HG03460 (cell line): ENCODE measurements around the gene POC1B.

Experiments
- ATAC-seq: cut with Tn5 transposase; IDR thresholded peaks from one replicate; pipeline ENCODE4 v1.9.1; 2021; ENCODE audit not compliant: unreplicated experiment

POC1B gene

DNA sequence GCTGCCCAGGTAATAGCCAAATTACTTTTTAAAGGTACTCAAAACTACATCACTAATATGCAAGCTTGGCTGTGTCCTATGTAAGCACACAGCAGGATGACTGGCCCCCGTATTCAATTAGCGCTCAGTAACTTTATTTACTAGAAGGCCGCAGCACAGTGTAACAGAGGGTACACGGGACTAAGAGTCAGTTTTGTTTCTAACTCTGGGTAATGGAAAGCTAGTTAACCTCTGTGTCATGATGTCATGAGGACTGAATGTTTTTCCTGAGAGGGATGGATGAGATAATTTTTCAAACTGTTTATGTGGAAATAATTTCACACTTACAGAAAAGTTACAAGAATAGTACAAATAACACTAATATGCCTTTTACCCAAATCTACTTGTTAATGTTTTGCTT is 28.4 kb downstream of the POC1B start:
- no peak for ATAC-seq

DNA sequence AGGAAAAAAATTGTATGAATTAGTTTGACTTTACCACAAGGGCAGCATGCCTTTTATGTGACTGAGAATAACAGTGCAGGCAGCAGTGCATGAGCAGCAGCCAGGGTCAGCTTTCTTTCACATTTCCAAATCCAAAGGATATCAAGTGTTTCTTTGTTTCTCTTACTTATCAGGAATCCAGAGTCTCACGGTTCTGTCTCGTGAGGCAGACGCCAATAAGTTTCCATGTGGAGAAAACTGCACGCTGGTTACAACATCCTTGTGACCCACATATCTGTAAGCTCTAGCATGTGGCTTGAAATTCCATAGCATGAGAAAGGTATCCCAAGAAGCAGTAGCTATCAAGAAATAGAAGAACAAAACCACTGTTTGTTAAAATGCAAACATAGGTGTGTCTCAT is 28.8 kb downstream of the POC1B start:
- ATAC-seq, result no peak

DNA sequence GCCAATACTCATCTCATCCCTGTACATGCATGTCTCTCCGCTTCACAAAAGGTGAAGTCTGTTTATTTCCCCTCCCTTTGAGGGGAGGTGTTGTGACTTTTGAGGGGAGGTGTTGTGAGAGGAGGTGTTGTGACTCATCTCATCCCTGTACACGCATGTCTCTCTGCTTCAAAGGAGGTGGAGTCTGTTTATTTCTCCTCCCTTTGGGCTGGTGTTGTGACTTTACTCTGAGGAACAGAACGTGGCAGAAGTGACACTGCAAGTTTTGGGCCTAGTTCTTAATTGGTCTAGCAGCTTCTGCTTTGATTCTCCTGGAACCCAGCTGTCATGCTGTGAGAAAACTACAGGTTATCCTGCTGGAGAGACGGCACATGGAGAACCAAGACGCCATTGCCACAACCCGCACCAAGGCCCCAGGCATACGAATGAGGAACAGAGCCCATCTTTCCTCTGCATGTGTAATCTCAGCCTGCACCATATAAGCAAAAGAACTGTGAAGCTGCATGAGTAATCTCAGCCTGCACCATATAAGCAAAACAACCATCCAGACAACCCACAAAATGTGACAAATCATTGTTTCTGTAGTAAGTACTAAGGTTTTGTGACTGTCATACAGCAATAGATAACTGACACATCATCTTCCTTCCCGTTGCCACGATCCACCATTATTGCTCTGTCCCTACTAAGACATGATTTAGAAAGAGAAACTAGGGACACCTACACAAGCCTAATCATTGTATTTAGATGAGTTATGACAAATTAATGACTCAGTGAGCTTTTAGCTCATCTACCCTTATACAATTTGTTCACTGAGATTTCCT is 31.2 kb downstream of the POC1B start:
- peak; percentile 54 for ATAC-seq

DNA sequence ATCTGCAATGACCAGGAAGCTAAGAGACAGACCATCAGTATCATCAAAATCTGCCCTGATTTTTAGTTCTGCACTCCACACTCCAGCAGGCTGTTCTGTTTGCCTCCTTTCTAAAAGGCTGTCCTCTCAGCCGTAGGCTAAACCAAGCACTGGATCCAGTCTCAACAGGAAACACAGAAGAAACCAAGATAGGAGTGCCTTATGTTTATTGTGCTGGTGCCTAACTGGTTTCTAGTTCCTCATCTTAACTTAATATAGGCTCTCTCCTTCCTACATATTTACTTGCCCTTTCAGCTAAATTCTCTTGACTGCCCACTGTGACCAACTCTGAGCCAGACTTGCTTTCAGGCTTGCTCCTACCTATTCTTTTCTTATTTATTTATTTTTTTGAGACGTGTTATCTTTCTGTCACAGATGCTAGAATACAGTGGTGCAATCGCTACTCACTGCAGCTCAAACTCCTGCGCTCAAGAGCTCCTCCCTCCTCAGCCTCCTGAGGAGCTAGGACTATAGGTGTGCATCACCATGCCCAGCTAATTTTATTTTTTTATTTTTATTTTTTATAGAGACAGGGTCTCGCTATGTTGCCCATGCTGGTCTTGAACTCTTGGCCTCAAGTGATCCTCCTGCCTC is 32.1 kb downstream of the POC1B start:
- no peak for ATAC-seq

DNA sequence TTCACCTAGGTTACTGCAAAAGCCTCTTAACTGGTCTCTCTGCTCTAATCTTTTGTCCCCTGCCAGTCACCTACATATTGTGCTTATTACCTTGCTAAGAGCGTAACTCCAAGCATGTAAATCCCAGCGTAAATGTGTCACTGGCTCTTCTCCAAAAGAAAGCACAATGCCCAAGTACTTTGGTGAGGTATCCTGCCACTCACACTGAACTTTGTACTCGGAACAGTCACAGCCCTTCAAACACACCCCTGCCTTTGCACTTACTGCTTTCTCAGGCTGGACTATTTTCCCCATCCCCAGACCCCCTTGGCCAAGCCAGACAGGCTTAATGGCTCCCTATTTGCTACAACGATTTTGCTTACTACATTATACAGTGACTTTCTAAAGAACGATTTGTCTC is 33.0 kb downstream of the POC1B start:
- no peak for ATAC-seq

DNA sequence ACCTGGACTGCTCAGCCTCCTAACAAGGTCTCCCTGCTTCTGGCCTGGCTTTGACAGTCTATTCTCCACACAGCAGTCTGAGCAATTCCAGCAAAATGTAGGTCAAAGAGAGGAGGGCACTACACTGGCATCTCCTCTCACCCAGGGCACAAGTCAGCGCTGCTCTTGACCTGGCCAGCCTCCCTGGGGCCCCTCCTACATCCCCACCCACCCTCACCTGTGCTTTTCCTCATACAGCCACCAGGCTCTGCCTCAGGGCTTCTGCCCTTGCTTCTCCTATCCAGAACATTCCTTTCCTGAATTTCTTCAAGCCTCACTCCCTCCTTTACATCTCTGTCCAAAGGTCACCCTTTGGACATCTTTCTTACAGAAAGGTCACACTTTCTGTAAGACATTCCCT is 34.9 kb downstream of the POC1B start:
- ATAC-seq, result no peak

DNA sequence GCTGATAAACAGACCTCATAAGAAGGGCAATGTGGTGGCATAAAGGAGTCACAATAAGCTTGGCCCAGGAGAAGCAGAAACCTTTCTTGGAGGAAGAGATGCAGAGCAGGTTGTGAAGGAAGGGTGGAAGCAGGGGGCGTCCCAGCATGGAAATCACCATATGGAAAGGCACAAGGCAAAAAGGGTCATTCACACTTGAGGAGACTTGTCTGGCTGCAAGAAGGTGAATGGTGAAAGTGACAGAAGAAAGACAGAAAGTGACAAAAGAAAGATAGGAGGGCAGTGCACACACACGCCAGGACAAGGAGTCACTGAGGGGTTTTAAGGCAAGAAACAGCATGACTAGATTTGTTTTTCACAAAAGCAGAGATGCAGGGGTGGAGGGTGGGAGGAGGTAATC is 39.6 kb downstream of the POC1B start:
- no peak for ATAC-seq

DNA sequence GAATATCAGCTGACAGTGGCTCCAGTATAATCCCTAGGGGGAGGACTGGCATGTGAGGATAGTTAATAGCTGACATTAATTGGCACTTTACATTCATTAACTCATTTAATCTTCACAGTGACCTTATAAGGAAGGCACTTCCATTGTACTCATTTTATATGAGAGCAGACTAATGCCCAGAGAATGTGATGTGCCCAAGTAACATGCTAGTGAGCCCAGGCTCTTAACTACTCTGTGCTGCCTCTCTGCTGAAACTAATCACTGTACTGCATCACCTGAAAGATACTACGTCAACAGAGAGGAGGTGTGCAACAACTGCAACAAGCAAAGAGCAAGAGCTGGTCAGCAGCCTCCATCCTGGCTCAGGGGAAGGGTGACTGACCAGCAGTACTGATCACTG is 41.4 kb downstream of the POC1B start:
- ATAC-seq, result no peak

DNA sequence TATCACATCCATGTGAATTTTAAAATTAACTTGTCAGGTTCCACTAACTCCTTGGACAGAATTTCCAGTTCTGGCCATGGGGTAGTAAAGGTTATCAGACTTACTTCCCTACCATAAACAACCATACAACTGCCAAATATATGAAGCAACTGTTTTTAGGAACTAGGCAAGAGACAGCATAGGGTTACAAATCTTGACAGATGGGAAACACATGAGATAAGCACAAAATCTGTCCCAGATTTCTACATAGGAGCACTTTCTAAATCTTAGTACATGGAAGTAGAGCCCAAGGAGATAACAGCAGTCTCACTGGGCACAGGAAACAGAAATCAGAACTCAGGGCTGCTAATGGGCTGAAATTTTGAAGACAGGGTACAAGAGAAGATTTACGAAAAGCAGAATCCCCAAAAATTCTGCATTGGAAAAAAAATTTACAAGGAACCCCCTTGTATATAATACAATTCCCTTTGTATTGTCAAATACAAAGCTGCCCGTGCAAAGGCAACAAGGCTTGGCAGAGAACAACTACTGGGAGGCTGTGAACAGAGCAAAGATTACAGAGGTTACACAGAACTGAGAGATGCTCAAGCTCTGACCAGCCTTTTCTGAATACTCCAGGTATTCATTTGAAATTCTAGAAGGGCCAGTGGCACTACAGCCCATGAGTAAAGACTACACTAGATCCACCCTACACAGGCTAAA is 44.5 kb downstream of the POC1B start:
- ATAC-seq, result no peak

DNA sequence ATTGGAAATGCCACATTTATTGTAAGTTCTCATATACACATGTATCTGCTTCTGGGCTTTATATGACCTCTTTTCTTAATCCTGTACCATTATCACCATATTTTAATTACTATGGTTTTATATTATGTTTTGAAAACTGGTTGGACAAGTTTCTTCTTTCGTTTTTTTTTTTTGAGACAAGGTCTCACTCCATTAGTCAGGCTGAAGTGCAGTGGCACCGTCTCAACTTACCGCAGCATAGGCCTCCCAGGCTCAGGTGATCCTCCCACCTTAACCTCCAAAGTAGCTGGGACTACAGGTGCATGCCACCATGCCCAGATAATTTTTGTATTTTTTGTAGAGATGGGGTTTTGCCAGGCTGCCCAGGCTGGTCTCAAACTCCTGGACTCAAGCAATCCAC is 45.9 kb downstream of the POC1B start:
- ATAC-seq, result no peak

DNA sequence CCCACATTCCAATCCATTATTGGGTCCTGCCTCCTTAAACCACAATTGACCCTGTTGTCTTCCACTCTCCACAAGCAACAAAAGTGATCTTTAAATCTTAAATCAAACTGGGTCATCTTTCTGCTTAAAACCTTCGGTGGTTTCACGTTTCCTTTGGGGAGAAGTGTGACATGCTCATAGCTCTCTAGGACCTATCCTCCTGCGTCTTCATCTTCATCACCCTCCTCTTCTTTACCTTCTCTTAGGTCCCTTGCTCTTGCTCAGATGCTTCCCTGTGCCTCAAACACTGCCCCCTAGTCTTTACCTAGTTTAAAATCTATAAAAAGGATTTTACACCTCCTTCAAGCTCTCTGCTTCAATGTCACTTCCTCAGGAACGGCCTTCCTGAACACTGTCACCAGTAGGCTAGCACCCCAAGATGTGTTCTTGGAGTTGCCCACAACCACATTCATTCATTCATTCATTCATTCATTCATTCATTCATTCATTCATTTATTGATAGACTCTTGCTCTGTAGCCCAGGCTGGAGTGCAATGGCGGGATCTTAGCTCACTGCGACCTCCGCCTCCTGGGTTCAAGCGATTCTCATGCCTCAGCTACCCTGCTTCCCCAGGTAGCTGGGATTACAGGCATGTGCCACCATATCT is 48.1 kb downstream of the POC1B start:
- no peak for ATAC-seq

DNA sequence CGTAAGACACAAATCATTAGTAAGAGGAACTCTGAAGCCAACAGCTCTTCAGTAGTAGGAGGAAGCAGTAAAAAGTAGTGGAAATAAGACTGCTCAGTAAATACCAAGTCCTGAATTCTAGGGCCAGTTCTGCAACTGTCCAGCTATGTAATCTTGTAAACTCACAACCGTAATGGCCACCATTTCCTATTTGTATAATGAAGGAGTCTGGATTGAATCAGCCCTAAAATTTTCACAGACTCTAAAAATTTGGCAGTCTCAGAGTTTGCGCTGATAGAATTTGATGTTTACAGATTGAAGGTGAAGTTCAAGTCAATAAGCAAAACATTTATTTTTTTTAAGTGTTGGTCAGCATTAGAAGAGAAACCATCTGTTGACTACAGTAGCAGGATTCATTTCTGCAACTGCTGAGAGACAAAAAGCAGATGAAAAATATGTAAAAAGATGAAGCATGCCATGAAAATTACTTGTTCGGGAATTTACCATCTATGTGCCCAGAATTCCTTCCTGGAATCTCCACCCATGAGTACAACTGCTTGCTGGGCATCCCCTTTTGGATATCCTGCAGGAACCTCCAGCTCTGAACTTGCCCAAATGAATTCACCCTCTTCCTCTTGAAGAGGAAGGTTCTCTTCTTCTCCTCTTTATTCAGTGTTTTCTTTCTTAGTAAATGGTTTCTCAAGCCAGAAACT is 48.8 kb downstream of the POC1B start:
- no peak for ATAC-seq

DNA sequence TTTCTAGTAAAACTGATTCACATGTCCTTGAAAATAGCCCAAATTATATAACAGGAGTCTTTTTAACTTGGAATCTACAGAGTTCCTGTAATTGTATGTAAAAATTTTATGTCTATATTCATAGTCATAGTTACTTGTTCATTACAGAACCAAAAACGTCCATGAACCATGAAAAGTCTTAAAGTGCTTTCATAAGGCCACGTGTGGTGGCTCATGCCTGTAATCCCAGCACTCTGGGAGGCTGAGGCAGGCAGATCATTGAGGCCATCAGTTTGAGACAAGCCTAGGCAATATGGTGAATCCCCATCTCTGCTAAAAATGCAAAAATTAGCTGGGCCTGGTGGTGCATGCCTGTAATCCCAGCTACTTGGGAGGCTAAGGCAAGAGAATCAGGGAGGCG is 49.6 kb downstream of the POC1B start:
- ATAC-seq, result no peak

DNA sequence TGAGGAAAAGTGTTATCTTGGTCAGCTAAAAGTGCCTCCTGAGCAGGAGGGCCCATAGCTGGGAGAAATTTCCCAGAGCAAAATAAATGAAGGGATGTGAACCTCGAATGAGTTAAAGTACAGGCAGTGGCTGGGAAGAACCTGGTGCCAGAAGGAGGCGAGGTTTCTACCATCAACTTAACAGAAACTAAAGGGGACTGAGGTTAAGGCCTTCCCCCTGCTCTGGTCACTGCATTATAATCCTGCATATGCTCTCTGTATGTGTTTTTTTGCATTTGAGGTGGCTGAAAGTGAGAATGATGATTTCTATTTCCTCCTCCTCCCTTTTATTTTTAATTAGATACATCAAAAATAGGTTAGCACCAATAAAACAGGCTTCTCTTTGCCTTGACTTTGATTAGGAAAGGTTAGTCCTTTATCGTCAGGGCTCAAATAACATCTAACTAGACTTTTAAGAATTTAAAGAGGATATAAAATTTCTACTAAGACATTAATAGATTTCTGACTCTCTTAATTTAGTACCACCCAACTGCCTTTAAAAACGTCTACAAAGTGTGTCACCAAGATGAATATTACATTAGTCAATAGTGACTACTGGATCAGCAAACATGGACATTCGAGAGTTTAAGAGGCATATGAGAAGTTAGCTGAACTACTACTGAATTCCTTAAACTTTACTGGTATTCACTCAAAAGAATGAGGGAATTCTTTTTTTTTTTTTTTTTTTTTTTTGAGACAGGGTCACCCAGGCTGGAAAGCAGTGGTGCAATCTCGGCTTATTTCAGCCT is 50.5 kb downstream of the POC1B start:
- ATAC-seq, result no peak

DNA sequence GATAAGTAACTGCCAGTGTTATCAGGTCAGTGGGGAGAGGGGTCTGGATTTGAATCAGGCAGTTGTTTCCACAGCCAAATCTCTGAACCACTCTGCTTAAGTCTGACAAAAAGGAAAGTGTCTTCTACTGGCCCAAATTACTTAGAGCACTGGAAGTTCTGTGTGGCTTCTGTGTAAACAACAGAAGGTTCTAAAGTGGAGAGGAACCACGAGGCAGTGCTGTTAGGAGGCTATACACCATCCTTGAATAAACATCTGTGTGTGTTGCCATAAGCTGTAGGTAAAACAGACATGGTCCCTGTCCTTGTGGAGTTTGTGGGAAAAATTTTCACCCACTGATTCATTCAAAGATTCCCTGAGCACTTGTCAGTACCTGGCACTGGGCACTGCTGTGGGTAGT is 51.2 kb downstream of the POC1B start:
- no peak for ATAC-seq

DNA sequence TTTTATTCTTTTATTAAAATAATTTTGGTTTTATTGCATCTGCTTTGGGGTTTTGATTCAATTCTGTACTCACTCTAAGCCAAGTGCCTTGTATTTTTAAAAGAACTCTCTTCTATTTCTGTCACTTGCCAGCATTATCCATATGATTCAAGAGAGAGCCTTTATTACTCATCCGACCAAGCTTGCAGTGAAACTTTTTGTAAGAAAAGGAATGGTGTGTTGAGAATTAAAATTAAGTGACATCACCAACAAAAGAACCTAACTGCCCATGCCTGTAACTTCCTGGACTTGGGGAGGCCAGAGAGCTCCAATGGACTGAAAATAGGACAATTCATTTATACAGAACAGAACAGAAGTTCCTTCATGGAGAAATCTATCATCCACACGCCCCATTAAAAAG is 53.3 kb downstream of the POC1B start:
- no peak for ATAC-seq

DNA sequence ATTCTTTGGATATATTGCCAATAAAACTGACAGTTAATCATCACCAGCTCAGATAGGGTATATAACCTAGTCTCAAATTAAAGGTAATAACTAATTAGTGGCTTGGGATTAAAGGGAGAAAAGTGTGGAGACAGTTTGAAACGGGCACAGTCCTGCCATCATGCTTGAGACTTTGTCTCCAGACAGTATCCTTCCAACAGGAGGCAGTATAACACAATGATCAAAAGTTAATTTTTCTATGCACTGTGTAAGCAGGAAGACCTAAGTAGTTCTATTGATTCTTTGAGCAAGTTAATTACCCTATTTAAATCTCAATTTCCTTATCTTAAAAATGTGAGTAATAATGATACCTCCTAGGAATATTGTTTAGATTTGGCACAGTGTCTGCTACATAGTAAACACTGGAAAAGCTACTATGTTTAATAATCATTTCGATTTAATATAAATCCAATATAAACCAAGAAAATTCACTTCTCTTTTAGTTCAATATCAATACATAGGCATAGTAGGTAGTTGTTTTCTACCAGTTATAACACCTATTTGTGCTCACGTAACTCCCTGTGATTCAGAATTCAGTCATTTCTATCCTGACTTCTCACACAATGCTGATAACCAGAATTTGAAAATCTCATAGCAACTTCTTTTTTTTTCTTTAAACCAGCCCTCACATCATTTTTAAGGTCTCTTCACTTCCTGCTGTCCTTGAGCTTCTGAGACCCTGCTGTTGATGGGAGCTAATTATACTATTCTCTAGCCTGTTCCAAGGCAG is 54.9 kb downstream of the POC1B start:
- ATAC-seq, result no peak

DNA sequence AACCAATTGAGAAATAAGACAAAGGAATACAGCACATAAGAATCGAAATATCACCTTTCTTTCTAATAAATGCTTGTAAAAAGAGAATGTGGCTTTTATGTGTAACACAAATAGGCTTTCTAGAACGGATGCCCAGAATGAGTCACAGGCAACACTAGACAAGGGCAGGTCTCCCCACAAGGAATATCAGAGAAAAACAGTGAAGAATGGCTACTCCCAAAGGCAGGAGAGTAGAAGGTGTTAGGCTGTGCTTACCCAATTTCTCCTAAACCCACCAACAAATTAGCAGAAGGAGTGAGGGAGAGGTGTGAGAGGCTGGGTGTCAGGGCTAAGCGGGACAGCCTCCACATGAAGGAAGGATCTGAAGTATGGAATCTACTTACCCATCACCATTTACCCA is 56.5 kb downstream of the POC1B start:
- peak; percentile 53 for ATAC-seq

DNA sequence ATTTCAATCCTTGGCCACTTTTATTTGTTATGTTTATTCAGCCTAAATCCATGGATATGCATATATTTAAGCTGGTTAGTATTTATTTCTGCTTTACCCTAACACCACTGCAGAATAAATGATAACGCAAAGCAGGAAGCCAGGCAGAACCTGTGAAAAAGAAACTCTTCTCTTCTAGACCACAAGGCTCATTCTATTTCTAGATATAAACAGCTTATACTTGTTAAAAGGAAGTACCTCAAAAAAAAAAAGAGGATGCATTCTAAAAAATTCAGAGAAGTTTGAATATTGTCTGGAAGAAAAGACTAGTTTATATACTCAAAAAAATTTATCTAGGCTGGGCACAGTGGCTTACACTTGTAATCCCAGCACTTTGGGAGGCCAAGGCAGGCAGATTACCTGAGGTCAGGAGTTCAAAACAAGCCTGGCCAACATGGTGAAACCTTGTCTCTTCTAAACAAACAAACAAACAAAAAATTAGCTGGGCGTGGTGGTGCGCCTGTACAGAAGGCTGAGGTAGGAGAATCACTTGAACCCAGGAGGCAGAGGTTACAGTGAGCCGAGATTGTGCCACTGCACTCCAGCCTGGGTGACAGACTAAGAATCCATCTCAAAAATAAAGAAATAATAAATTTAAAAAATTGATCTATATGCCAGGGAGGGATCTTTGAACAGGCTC is 57.1 kb downstream of the POC1B start:
- peak; percentile 83 for ATAC-seq
